ENCODE results near the gene KCTD1.
A peak's percentile ranks its signal among the peaks of the same experiment; 100 is the strongest.

The KCTD1 gene

GRCh38 chr18:26457195-26457594, 91.2 kb downstream of the KCTD1 start:
- Histone ChIP-seq H3K27me3 (replicated peaks; ENCODE audit: control insufficient read depth, insufficient read depth, low read length) (no peaks in the 10 kb centered on the region), H3K36me3 (ENCODE audit: control insufficient read depth, insufficient read depth, low read length) (no peaks in the 10 kb centered on the region; the same call in 1 of the 2 replicates), H3K4me3 (replicated peaks; ENCODE audit: low read depth, low read length) (no peak overlapping the region)
- no peak for DNase-seq (ENCODE audit: extremely low read depth, insufficient read length)
- TF ChIP-seq CTCF (IDR thresholded peaks at IDR 0.05; ENCODE audit: insufficient read depth, low read length, poor library complexity, severe bottlenecking) = no peak

GRCh38 chr18:26456070-26456491, 92.3 kb downstream of the KCTD1 start:
- no peak for DNase-seq (ENCODE audit: extremely low read depth, insufficient read length)
- peak; percentile 7 for TF ChIP-seq CTCF (IDR thresholded peaks at IDR 0.05; ENCODE audit: insufficient read depth, low read length, poor library complexity, severe bottlenecking)
- H3K4me3 ChIP-seq (replicated peaks; ENCODE audit: low read depth, low read length) = no peak overlapping the region
- no peaks in the 10 kb centered on the region for H3K27me3 ChIP-seq (replicated peaks; ENCODE audit: control insufficient read depth, insufficient read depth, low read length)
- H3K36me3 ChIP-seq (ENCODE audit: control insufficient read depth, insufficient read depth, low read length) = no peaks in the 10 kb centered on the region; the same call in 1 of the 2 replicates

- H3K27me3 ChIP-seq (replicated peaks; ENCODE audit: control insufficient read depth, insufficient read depth, low read length) = no peaks in the 10 kb centered on the region
- DNase-seq (ENCODE audit: extremely low read depth, insufficient read length) = no peak
- no peak overlapping the region for H3K4me3 ChIP-seq (replicated peaks; ENCODE audit: low read depth, low read length)
- no peaks in the 10 kb centered on the region; the same call in 1 of the 2 replicates for H3K36me3 ChIP-seq (ENCODE audit: control insufficient read depth, insufficient read depth, low read length)
- TF ChIP-seq CTCF (IDR thresholded peaks at IDR 0.05; ENCODE audit: insufficient read depth, low read length, poor library complexity, severe bottlenecking) = no peak
Observed at GRCh38 chr18:26455639-26456038, 92.7 kb downstream of the KCTD1 start.

GRCh38 chr18:26454616-26455015, 93.7 kb downstream of the KCTD1 start:
- DNase-seq (ENCODE audit: extremely low read depth, insufficient read length) = no peak
- no peak for TF ChIP-seq CTCF (IDR thresholded peaks at IDR 0.05; ENCODE audit: insufficient read depth, low read length, poor library complexity, severe bottlenecking)

DNA sequence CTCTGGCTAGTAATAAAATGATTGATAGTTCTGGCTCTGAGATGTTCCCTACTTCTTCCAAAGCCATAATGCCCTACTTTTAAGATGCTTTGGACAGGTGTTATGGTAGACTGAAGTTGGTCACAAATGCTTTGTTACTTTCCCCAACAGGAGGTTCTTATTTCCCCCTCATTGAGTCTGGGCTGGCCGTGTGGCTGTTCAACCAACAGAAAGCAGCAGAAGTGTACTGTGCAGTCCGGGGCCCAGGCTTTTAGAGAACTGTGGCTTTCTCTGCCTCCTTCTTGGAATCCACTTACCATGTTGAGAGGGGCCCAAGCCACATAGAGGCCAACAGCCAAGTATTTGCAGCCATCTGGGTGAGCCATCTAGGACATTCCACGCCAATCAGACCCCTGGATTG, 94.2 kb downstream of the KCTD1 start:
- Histone ChIP-seq H3K36me3 (ENCODE audit: control insufficient read depth, insufficient read depth, low read length) (no peaks in the 10 kb centered on the region), H3K27me3 (replicated peaks; ENCODE audit: control insufficient read depth, insufficient read depth, low read length) (no peaks in the 10 kb centered on the region), H3K4me3 (replicated peaks; ENCODE audit: low read depth, low read length) (no peak overlapping the region)
- no peak for TF ChIP-seq CTCF (IDR thresholded peaks at IDR 0.05; ENCODE audit: insufficient read depth, low read length, poor library complexity, severe bottlenecking)
- DNase-seq (ENCODE audit: extremely low read depth, insufficient read length) = no peak

More at GRCh38 chr18:26454616-26455015, 93.7 kb downstream of the KCTD1 start:
- no peaks in the 10 kb centered on the region for H3K27me3 ChIP-seq (replicated peaks; ENCODE audit: control insufficient read depth, insufficient read depth, low read length)
- H3K36me3 ChIP-seq (ENCODE audit: control insufficient read depth, insufficient read depth, low read length) = no peaks in the 10 kb centered on the region; the same call in 1 of the 2 replicates
- no peak overlapping the region for H3K4me3 ChIP-seq (replicated peaks; ENCODE audit: low read depth, low read length)

DNA sequence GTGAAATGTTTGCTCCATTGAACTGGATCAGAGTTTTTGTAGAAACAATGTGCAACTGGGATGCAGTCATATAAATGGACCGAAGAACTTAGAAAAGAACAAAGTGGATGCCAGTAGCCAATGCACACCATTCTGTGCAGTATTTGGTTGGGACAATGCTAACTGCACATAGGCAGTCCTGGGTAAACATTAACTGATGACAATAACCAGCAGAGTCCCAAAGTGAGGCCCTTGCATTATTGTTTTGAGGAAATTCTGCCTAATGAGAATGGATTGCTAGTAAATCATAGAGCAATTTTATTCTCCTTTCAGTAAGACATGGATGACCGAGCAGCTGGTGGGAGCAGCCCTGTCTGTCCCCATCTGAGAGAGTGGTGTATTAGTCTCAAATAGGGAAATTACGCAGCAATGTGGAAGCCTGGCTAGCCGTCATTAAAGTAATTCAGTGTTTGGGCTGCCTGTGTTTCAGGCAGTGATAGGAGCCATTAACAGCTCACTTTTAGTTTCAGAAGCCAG, 94.9 kb downstream of the KCTD1 start:
- TF ChIP-seq CTCF (IDR thresholded peaks at IDR 0.05; ENCODE audit: insufficient read depth, low read length, poor library complexity, severe bottlenecking) = no peak

More for the DNA sequence above, 94.9 kb downstream of the KCTD1 start:
- Histone ChIP-seq H3K36me3 (ENCODE audit: control insufficient read depth, insufficient read depth, low read length) (no peaks in the 10 kb centered on the region), H3K27me3 (replicated peaks; ENCODE audit: control insufficient read depth, insufficient read depth, low read length) (no peaks in the 10 kb centered on the region), H3K4me3 (replicated peaks; ENCODE audit: low read depth, low read length) (no peak overlapping the region)
- DNase-seq (ENCODE audit: extremely low read depth, insufficient read length) = no peak
